AG04450 (cell line): ENCODE measurements around the gene VASH2. TPM values are rescaled to one million over a fixed set of nuclear protein-coding genes. Genes with fewer than 3 reads are reported as not detected.

Experiments used
- CTCF ChIA-PET: fragments of 300-600, 350-600 bp; formaldehyde crosslinking; extraction: SDS; loops from one replicate; lab custom pipeline; 2022; ENCODE audit warnings: antibody characterized with exemption, inconsistent platforms; lab: Charles Lee
- POLR2A ChIA-PET: fragments of 350-600 bp; formaldehyde crosslinking; extraction: SDS; loops from one replicate; lab custom pipeline; 2021; ENCODE audit warnings: antibody characterized with exemption, inconsistent platforms; lab: Yijun Ruan, JAX
- DNase-seq: peaks from one replicate; pipeline ENCODE4 v3.0.0-alpha.2; 2011; ENCODE audit warnings: low read depth, low spot score
- H3K27ac ChIP-seq: one replicate; pipeline ENCODE4 v1.5.1; 2012; ENCODE audit warnings: low read depth, low read length, control low read depth
- H3K27me3 ChIP-seq: one replicate; pipeline ENCODE4 v1.6.0; 2012; ENCODE audit warnings: low read length; ENCODE audit not compliant: control insufficient read depth, insufficient read depth
- H3K4me3 ChIP-seq: 2 replicates; pipeline ENCODE4 v1.5.1; 2011; ENCODE audit warnings: mild to moderate bottlenecking, low read depth, low read length, control low read depth
- H3K9me3 ChIP-seq: 2 replicates; pipeline ENCODE4 v1.5.1; 2012; ENCODE audit warnings: low read length; ENCODE audit not compliant: control insufficient read depth, insufficient read depth
- CTCF ChIP-seq: IDR thresholded peaks from 2 replicates; pipeline ENCODE4 v1.5.1; 2011; ENCODE audit warnings: low read depth, low read length, control low read depth, inconsistent platforms
- polyA plus RNA-seq: library from polyadenylated mRNA; depleted of rRNA; stranded (reverse); fragments of >200 nt; gene quantifications from 2 replicates; pipeline ENCODE4 v1.2.3, GENCODE V29; 2011

VASH2 gene
- polyA plus RNA-seq, 1 experiment, result 4.2 TPM

GRCh38 chr1:212915245-212916091 is 34.9 kb upstream of the VASH2 start:
- TF ChIP-seq CTCF, result peak; percentile 60
- Histone ChIP-seq H3K4me3 (no peak overlapping the region), H3K27me3 (peaks cover 6% of the 10 kb centered on the region), H3K27ac (no peak overlapping the region), H3K9me3 (no peaks in the 10 kb centered on the region; the same call in 1 of the 2 replicates)
- CTCF ChIA-PET, result interaction anchor here (0.6 to 1.3 kb wide), 3 partner anchors 136 to 250 kb away, joined by 3 read pairs; no protein-coding TSS in a partner anchor
- DNase-seq, result peak; percentile 43
- POLR2A ChIA-PET, result no interaction called here

- H3K4me3 ChIP-seq, result no peak overlapping the region
- ChIA-PET CTCF (interaction anchor here (1.0 to 1.3 kb wide), 2 partner anchors 167 to 251 kb away, joined by 3 read pairs; no protein-coding TSS in a partner anchor), POLR2A (no interaction called here)
- no peak overlapping the region for H3K27ac ChIP-seq
- TF ChIP-seq CTCF, result no peak
- H3K9me3 ChIP-seq, result no peaks in the 10 kb centered on the region; the same call in 1 of the 2 replicates
- H3K27me3 ChIP-seq, result peaks cover 9% of the 10 kb centered on the region
- DNase-seq, result no peak
Measured at GRCh38 chr1:212916481-212917133, 33.7 kb upstream of the VASH2 start.

DNA sequence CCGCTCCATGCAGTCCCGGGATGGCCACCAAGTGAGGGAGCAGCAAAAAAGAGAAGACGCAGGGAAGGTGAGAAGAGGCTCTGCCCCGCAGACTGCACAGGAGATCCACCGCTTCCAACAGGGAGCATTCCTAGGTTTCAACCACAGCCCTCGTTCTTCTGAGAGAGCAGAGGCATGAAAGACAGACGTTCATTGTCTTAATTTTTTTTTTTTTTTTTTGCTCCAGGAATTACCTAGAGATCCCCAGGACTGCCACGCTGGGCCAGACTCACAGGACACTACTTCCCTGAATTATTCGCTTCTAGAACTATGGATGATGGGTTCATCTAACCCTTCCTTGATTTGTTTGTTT is 33.2 kb upstream of the VASH2 start:
- no peak overlapping the region for H3K27ac ChIP-seq
- TF ChIP-seq CTCF, result no peak
- H3K4me3 ChIP-seq, result no peak overlapping the region
- H3K27me3 ChIP-seq, result peaks cover 14% of the 10 kb centered on the region
- no peaks in the 10 kb centered on the region; the same call in 1 of the 2 replicates for H3K9me3 ChIP-seq
- POLR2A ChIA-PET, result no interaction called here
- no peak for DNase-seq
- CTCF ChIA-PET, result no interaction called here

DNA sequence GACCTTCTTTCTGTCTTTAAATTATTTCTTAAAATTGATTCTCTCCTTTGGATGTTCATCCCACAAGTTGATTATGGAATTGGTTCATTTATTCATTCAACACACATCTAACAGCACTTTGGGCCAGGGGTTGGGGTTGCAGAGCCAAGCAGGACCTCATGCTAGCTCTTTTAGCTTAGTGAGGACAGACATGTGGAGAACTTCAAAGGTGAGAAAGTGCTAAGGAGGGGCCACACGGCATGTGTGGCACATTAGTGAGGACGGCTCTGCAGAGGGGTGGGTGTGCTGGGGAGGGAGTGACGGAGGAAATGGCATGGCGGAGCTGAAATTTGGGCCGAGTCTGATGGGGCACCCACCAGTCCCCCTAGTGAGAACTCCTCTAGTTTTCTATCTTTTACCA is 32.5 kb upstream of the VASH2 start:
- ChIA-PET CTCF (no interaction called here), POLR2A (no interaction called here)
- no peak for DNase-seq
- Histone ChIP-seq H3K27ac (no peak overlapping the region), H3K9me3 (no peaks in the 10 kb centered on the region; the same call in 1 of the 2 replicates), H3K27me3 (peaks cover 18% of the 10 kb centered on the region), H3K4me3 (no peak overlapping the region)
- TF ChIP-seq CTCF, result no peak

DNA sequence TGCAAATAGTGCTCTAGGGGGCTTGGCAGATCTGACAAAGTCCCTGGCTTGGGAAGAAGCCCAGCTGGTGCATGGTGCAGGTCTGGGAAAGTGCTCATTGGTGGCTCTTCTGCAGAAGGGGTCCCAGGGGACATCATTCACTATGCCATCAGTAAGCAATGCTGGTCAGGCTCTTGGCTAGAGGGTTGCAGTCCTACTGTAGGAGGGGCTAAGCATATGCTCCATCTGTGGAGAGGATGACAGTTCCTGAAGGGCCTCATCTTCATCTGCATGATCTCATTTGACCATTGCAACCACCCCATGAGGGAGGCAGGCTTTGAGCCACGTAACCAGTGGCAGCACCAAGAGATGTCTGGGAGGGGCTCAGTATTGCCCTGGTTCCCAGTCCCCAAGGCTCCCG is 31.5 kb upstream of the VASH2 start:
- Histone ChIP-seq H3K27ac (no peak overlapping the region), H3K9me3 (no peaks in the 10 kb centered on the region; the same call in 1 of the 2 replicates), H3K4me3 (no peak overlapping the region), H3K27me3 (peaks cover 18% of the 10 kb centered on the region)
- DNase-seq, result no peak
- TF ChIP-seq CTCF, result no peak
- POLR2A ChIA-PET, result no interaction called here
- CTCF ChIA-PET, result no interaction called here
